ENCODE results near the gene CACNA2D3.
"Not testable (repeated sequence)": the region's sequence is repeated elsewhere in the genome, so short reads cannot be mapped to it uniquely, and the experiment has no call there.

The CACNA2D3 gene

DNA sequence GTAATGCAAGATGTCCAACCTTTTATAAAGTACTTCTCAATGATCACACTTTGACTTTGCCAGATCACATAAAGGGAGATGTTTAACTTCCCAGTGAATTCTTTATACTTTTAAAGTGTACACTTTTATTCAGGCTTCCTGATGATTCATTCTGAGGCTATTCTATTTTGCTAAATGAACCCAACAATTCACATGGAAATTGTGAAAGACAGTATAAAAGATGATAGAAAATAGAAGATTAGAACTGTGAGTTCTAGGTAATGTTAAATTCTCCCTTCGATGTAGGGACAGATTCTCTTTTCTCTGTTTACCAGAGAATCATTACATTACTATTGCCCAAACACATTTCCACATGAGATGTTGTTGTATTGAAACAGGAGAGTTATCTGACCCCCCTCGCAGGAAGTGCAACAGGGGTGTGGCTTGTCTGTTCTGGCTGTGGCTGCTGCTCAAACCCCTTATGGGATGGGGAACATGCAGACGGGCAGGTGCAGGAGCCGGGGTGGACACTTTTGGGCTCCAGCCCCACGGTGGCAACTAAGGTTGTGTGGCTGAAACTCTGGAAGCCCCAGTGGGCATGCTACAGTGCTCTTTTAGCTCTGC, 936.8 kb downstream of the CACNA2D3 start:
- no peak for DNase-seq (ENCODE audit: low read depth, low spot score)
- H3K27ac ChIP-seq: no peak overlapping the region

DNA sequence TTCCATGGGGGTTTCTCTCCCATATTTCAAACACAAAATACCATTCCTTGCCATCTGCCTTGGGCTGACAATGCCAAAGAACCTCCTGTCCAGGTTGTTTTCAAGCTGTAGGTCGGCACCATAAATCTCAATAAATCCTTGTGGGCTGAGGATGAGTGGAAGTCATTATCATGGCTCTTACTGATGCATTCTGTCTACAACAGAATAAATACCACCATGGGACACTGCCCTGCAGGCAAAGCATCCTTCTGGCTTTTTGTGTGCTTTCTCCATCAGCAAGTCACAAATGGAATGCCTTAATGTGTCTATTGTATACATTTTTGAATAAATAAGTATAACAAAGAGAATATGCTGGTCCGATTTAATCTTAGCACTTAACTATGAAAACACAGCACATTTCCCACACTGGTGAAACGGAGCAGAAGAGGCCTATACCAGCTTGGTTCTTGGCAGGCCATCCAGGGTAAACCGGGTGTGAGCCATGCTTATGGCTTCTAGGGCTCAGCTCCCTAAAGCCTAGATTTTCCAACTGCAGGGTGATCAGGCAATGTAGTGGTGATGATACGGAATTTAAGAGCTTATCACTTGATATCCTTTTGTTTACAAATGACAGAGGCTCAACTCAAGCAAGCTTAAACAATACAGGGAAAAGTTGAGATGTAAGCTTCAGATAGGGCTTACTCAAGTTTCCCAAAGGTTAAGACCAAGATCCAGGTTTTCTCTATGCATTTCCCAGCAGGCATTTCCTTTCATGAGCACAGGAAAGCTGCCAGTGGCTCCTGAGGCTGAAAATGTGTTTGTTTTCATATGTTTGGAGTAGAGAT, 938.8 kb downstream of the CACNA2D3 start:
- DNase-seq (ENCODE audit: low read depth, low spot score): no peak
- no peak overlapping the region for H3K27ac ChIP-seq

DNA sequence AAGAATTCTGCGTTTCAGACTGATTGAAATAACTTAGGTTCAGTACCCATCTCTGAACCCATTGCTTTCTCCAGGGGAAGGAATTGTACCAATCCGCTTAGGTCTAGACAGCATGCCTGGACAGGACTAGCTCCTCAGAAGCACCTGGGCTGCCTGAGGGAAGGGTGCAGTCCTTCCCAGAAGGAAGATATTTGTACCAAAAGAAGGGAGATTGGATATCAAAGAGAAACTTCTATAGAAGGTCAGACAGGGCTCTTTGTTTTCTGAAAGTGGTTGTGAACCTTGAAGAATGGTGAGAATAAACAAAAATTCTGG, 939.3 kb downstream of the CACNA2D3 start:
- no peak overlapping the region for H3K27ac ChIP-seq
- DNase-seq (ENCODE audit: low read depth, low spot score): no peak

DNA sequence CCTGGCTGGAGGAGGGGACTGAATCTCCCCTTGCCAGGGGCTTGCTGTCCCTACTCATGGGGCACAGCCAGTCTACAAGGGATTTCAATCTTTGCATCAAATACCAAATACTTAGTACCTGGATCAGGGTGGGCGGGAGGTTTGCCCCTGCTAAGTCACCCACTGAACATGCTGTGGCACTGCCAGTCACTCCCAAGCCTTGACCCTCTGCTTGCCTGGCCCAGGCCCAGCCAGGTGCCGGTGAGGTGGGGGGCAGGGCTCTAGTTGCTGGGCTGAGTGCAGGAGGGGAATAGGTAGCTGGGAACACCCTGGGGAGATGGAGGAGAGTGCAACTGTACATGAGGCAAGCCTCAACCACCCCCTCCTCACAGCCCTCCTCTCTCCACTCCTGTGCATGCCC, 941.8 kb downstream of the CACNA2D3 start:
- DNase-seq (ENCODE audit: low read depth, low spot score): no peak
- no peak overlapping the region for H3K27ac ChIP-seq

DNA sequence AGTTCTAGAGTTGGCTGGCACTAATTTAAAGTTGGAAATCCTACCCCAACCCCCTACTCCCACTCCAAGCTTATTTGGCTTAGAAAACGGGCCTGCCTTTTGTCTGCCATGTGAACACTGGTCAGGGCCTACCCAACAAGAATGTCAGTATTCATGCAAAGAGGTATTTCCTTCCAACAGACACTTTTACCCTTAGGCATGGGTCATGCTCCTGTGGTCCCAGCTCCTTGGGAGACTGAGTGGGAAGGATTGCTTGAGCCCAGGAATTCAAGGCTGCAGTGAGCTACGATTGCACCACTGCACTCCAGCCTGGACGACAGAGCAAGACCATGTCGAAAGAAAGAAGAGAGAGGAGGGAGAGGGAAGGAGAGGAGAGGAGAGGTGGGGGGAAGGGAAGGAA, 943.0 kb downstream of the CACNA2D3 start:
- H3K27ac ChIP-seq: no peak overlapping the region
- no peak for DNase-seq (ENCODE audit: low read depth, low spot score)

DNA sequence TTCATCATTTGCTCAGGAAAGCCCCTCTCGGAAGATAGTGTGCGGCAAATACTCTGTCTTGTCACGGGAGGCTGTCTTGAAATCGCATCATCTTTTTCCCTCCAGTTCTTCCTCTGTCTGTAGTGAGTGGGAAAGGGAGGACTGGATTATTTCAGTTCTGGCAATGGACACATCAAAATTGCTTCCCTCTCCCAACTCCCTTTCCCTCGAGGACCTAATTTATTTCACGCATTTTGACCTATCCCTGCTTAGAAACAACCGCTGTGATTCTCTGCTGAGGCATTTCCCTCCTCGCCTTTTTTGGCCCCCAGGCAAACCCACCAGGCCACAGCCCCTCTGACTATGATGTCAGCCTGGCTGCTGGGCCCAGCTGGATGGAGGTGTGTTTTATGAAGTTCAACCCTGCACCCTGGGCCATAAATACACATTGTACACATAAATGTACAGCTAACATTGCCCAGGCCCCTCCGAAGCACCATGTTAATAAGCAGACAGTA, 944.2 kb downstream of the CACNA2D3 start:
- no peak for DNase-seq (ENCODE audit: low read depth, low spot score)
- no peak overlapping the region for H3K27ac ChIP-seq

DNA sequence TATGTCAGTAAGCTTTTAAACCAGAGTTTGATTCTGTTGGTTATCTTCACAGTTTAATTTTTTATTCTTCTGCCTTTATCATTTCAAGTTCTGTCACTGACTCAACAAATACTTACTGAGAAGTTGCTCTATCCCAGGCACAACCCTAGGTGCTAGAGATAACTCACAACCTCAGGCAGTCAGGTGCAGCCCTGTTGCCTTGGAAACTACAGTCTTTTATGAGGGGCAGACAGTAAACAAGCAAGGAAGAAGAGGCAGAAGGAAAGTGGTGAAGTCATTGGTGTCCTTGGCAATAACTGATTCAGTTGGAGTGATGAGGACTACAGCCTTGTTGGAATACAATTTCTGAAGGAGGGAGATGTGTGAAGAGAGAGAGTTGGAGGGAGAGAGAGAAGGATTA, 947.6 kb downstream of the CACNA2D3 start:
- no peak for DNase-seq (ENCODE audit: low read depth, low spot score)
- H3K27ac ChIP-seq: no peak overlapping the region

DNA sequence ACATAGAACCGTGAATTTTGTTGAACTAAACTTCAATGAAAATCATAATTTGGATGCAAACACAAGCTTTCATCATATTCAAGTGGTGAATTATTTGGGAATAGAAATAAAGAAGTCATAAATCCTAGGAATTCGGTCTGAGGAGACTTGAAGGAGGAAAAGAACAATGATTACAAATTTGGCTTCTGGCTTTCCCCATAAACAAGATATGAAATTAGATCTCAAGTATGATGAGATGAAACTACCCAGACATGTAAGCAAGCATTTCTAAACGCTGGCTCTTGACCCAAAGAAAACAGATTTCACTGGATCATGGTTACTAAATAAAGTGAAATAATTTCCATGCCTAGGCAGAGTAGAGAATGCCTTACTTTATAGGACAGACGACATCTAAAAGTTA, 952.4 kb downstream of the CACNA2D3 start:
- H3K27ac ChIP-seq: no peak overlapping the region
- DNase-seq (ENCODE audit: low read depth, low spot score): no peak

DNA sequence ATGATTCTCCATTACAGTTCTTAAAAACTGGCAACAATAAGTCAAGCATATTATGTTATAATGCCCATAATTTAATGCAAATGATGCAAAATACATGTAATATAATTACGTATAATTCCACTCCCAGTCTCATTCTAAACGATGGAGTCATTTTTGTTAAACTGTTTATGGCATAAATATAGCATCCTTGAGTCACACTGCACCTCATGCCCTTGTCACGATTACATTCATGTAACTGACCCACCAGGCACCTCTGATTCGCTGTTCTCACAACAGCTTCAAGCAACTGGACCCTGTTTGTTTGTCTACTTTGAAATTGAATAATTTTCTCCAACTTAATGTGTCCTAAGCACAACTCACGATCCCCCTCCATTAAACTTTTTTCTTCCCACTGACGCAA, 953.5 kb downstream of the CACNA2D3 start:
- DNase-seq (ENCODE audit: low read depth, low spot score): no peak
- H3K27ac ChIP-seq: no peak overlapping the region

DNA sequence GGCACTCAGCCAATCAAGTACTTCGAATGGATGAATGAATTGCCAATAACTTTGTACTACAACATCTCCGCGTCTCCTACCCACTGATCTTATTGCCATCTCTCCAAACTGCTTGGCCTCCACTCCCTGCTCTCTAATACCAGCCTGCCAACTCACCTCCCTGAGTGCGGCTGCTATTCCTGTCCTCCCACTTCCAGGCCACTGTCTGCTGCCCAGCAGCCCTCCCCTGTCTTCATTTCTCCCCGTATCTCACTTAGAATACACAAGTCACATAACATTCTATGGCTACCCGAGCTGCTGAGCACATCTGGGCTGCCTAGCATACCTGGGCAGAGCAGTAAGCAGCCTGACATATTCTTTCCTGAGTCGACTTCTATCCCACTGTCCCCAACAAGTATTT, 955.4 kb downstream of the CACNA2D3 start:
- DNase-seq (ENCODE audit: low read depth, low spot score): no peak

DNA sequence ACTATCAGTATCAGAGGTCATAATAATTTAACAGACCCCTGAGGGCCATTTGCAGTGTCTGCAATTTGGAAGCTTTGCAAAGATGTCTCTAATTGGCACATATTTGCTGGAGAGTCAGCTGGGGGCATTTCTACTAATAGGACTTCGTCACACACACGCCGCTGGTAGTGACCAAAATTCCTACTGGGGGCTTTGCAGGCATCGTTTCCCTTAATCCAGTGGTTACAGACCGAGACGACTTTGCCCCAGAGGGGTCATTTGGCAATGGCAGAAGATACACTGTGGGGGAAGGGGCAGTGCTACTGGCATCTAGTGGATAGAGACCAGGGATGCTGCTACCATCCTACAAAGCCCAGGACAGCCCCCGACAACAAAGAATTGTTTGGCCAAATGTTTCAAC, 956.5 kb downstream of the CACNA2D3 start:
- no peak overlapping the region for H3K27ac ChIP-seq
- no peak for DNase-seq (ENCODE audit: low read depth, low spot score)

More for the DNA sequence above, 955.4 kb downstream of the CACNA2D3 start:
- H3K27ac ChIP-seq: no peak overlapping the region

DNA sequence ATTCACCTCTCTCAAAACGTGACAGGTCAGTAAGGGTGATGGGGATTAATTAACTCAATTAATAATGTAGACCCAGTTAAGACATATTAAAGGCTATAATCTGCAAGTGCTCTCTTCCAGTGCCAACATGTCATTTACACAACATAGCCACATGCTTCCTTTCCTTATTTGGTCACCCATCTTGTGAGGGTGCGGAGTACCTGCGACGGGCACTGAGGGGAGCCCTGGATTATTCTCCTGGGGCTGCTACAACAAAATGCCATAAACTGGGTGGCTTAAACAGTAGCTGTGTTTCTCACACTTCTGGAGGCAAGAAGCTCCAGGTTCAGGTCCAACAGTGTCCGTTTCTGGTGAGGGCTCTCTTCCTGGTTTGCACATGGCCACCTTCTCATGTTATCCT, 962.9 kb downstream of the CACNA2D3 start:
- no peak for DNase-seq (ENCODE audit: low read depth, low spot score)
- no peak overlapping the region for H3K27ac ChIP-seq

DNA sequence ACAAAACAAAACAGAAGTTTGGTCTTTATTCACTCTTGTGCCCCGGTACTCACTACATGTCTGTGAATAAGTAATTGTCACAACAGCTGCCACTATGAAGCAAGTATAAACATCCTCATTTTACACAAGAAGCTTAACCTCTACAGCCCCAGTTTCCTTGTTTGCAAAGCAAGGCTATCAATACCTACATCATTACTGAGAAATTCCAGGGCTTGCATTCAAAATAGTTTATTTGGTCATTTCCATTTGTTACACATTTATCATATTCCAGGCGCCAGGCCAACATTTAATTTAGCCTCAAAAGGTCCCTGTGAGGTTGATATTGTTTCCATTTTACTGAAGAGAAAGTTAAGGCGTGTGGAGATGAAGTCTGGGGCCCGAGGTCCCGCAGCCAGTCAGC, 966.9 kb downstream of the CACNA2D3 start:
- no peak overlapping the region for H3K27ac ChIP-seq
- no peak for DNase-seq (ENCODE audit: low read depth, low spot score)

DNA sequence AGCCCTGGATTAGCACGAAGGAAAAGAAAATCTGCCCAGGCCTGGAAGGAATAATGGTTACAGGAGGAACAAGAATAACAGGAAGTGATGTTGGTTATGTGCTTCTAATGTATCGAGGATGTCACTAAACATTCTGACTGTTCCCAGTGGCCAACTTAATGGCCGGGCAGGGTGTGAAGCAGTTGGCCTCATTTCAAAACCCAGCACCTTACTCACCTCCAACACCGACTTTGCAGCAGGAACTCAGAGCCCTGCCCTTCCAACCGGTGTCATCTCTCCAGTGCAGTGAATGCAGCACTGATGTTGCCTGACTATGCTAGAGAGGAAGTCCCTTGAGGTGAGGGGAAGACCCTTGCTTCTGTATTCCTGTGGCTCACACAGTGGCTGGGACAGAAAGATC, 967.9 kb downstream of the CACNA2D3 start:
- no peak for DNase-seq (ENCODE audit: low read depth, low spot score)

DNA sequence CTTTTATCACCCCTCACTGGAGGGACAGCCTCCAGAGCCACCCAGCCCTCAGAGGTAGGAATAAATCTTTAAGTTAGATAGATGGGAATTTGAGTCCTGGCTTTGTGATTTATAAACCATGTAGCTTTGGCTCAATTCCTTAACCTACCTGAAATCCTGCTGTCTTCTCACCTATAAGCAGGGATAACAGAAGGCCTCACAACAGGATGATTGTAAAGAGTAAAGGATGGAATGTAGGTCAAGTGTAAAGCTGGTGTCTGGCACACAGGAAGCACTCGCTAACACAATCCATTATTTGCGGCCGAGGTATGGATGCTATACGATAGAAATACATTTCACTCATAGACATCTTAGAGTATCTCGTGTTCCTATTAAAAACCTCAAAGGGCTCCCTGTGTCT, 968.4 kb downstream of the CACNA2D3 start:
- DNase-seq (ENCODE audit: low read depth, low spot score): no peak
- H3K27ac ChIP-seq: no peak overlapping the region

More for the DNA sequence above, 967.9 kb downstream of the CACNA2D3 start:
- no peak overlapping the region for H3K27ac ChIP-seq

DNA sequence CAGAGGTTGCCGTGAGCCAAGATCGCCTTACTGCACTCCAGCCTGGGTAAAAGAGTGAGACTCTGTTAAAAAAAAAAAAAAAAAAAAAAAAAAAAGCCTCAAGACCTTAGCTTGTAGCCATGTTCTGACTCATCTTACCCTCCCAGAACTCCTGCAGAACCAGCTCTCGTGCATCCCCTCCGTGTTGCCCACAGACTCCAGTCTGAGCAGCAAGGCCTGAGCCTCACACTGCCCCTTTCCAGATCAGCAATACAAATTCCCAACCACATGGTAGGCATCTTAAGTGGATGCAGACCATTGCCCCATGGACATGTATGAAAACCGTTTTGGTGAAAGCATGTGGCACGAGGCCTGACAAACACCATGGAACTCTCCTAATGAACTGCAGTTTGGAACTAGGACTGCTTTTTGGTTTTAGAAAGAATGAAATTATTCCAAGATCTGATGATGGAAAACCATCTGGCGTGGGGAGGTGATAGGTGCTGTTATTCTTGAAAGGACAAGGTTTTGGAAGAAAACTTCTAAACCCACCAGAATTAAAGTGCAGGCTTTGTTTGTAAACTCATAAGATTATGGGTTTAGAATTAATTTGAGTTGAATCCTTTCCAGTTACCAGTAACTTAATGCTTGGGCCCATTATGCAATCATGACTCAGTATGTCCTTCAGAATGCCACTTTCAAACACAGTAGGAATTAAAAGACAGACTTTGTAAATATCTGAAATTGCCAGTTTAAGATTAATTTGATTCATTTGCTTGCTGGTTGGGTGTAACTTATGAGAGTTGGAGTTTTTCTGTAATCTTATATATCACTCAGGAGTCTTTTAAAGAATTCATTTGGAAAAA, 969.3 kb downstream of the CACNA2D3 start:
- no peak overlapping the region for H3K27ac ChIP-seq
- no peak for DNase-seq (ENCODE audit: low read depth, low spot score)

DNA sequence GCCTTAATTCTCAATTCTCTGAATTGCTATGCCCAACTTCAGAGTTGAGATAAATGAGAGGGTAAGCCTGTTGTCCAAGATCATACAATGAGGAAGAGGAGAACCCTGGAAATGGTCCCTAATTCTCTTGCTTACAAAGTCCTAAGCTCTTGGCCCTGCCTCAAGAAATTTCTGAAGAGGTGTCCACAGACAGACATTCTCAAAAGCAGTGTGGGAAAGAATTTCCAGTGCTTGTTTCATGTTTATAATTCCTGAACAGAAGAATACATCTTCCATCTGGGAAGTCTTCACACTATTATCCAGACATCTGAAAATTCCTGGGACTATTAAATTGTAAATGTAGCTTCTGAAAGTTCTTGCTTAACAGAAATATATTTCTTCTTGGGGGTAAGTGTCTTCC, 972.3 kb downstream of the CACNA2D3 start:
- H3K27ac ChIP-seq: no peak overlapping the region
- no peak for DNase-seq (ENCODE audit: low read depth, low spot score)

DNA sequence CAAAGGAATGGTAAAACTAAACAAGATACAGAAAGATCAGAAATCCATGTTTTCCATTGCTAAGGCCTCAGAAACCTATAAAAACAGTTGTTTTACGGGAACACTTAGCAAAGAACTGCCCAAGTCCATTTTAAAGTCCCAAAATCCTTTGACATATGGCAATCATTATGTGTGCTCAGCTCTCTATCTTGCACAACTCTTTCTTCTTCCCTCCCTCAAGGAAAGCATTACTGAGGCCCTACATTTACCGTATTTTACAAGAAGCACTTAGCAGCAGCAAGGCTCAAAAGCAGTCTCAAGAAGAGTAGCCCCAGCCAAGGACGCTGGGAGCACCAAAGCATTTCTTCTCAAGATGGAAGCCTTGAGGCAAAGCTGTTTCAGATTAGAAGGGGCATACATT, 975.1 kb downstream of the CACNA2D3 start:
- H3K27ac ChIP-seq: no peak overlapping the region
- no peak for DNase-seq (ENCODE audit: low read depth, low spot score)

DNA sequence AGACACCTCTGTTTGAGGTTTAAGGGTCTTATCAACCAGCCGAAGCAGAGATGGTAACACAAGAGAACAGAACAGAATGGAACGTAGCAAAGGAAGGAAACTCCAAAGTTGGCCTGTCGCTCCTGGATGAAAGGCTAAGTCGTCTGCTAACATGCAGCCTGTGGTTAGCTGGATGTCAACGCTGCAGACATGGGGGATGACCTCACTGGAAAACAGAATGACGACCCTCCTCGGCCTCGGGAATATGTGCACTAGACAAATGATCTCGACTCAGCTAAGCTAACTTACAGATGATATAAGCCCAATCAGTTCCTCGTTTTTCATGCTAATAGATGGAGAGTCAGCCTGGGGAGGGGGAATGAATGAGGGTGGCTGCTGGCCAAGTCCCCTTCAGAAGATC, 983.3 kb downstream of the CACNA2D3 start:
- DNase-seq (ENCODE audit: low read depth, low spot score): no peak
- no peak overlapping the region for H3K27ac ChIP-seq

DNA sequence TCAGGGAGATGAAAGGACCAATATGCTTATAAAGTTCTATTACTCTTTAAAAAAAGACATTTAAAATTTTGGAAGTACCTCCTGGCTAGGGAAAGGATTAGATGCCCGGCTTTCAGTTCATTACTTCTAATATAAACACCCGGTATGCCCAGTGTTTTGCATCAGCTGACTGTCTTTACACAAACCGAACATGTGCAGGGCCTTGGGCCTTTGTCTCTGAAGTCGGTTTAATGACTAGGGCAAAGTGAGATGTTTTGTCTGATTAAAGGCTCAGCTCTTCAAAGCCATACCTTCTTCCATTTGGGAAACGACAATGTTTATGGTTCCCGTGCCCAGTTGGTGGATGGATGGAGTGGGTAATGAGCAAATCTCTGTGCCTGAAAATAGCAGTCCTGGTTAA, 984.8 kb downstream of the CACNA2D3 start:
- no peak for DNase-seq (ENCODE audit: low read depth, low spot score)

DNA sequence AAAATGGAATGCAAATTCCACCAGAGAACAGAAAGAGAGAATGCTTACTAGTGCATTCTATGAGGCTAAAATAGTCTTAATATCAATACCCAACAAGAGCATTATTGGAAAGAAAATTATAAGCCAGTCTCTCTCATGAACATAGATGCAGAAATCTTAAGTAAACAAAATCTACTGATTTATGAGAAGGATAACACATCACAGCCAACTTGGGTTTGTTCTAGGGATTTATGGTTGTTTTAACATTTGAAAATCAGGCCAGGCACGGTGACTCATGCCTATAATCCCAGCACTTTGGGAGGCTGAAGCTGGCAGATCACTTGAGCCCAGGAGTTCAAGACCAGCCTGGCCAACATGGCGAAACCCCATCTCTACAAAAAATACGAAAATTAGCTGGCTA, 989.6 kb downstream of the CACNA2D3 start:
- H3K27ac ChIP-seq; DNase-seq (ENCODE audit: low read depth, low spot score): not testable (repeated sequence)

More for the DNA sequence above, 984.8 kb downstream of the CACNA2D3 start:
- H3K27ac ChIP-seq: no peak overlapping the region
